Measurements from ENCODE around the gene SLC51B. TPM values are rescaled to one million over a fixed set of nuclear protein-coding genes. Genes with fewer than 3 reads are reported as not detected.

The SLC51B gene
- total RNA-seq, 1 donor from 2014 or later, result not detected

GRCh38 chr15:65048241-65048640 is 3.1 kb downstream of the SLC51B start:
- intact Hi-C loops (cut with micrococcal nuclease), result loop anchor here (2.0 kb wide), 2 partner anchors 19 to 1339 kb away; partner anchors contain the start of genes MAP2K1 and MTFMT
- DNase-seq (ENCODE audit: low spot score), result no peak
- Mint-ChIP-seq H3K36me3 (ENCODE audit: low read depth) (no peaks in the 10 kb centered on the region), H3K4me1 (ENCODE audit: low read depth) (peaks cover 15% of the 10 kb centered on the region), H3K27ac (no peak overlapping the region), H3K9me3 (no peaks in the 10 kb centered on the region), H3K27me3 (ENCODE audit: insufficient read depth) (peaks cover 2% of the 10 kb centered on the region), H3K4me3 (no peak overlapping the region)

GRCh38 chr15:65049418-65049840 is 4.2 kb downstream of the SLC51B start:
- intact Hi-C loops (cut with micrococcal nuclease), result loop anchor here (1.0 to 2.0 kb wide), 3 partner anchors 21 to 1337 kb away; partner anchors contain the start of genes MAP2K1, MTFMT and RNU5A-1
- Mint-ChIP-seq H3K27me3 (ENCODE audit: insufficient read depth) (peaks cover 2% of the 10 kb centered on the region), H3K27ac (peak overlapping the region; percentile 36), H3K9me3 (no peaks in the 10 kb centered on the region), H3K4me3 (peak overlapping the region; percentile 57), H3K4me1 (ENCODE audit: low read depth) (peaks cover 15% of the 10 kb centered on the region), H3K36me3 (ENCODE audit: low read depth) (no peaks in the 10 kb centered on the region)
- peak; percentile 84 for DNase-seq (ENCODE audit: low spot score)

GRCh38 chr15:65050270-65050669 is 5.1 kb downstream of the SLC51B start:
- no peaks in the 10 kb centered on the region for H3K9me3 Mint-ChIP-seq
- H3K36me3 Mint-ChIP-seq (ENCODE audit: low read depth), result no peaks in the 10 kb centered on the region
- no peak overlapping the region for H3K4me3 Mint-ChIP-seq
- intact Hi-C loops (cut with micrococcal nuclease), result no loop called here
- no peak overlapping the region for H3K27ac Mint-ChIP-seq
- no peak for DNase-seq (ENCODE audit: low spot score)
- peaks cover 15% of the 10 kb centered on the region for H3K4me1 Mint-ChIP-seq (ENCODE audit: low read depth)
- H3K27me3 Mint-ChIP-seq (ENCODE audit: insufficient read depth), result peaks cover 2% of the 10 kb centered on the region

GRCh38 chr15:65051266-65051665 is 6.1 kb downstream of the SLC51B start:
- peaks cover 20% of the 10 kb centered on the region for H3K4me1 Mint-ChIP-seq (ENCODE audit: low read depth)
- intact Hi-C loops (cut with micrococcal nuclease), result no loop called here
- H3K36me3 Mint-ChIP-seq (ENCODE audit: low read depth), result no peaks in the 10 kb centered on the region
- peaks cover 2% of the 10 kb centered on the region for H3K27me3 Mint-ChIP-seq (ENCODE audit: insufficient read depth)
- no peak overlapping the region for H3K27ac Mint-ChIP-seq
- no peak for DNase-seq (ENCODE audit: low spot score)
- H3K9me3 Mint-ChIP-seq, result no peaks in the 10 kb centered on the region
- no peak overlapping the region for H3K4me3 Mint-ChIP-seq

GRCh38 chr15:65052956-65053355 is 7.8 kb downstream of the SLC51B start:
- no peak for DNase-seq (ENCODE audit: low spot score)
- Mint-ChIP-seq H3K36me3 (ENCODE audit: low read depth) (no peaks in the 10 kb centered on the region), H3K27me3 (ENCODE audit: insufficient read depth) (peaks cover 2% of the 10 kb centered on the region), H3K4me1 (ENCODE audit: low read depth) (peaks cover 20% of the 10 kb centered on the region), H3K9me3 (no peaks in the 10 kb centered on the region), H3K4me3 (no peak overlapping the region), H3K27ac (no peak overlapping the region)
- intact Hi-C loops (cut with micrococcal nuclease), result loop anchor here (1.0 kb wide), 1 partner anchor 218 kb away; no protein-coding TSS in a partner anchor

- Mint-ChIP-seq H3K4me1 (ENCODE audit: low read depth) (peaks cover 14% of the 10 kb centered on the region), H3K36me3 (ENCODE audit: low read depth) (no peaks in the 10 kb centered on the region), H3K27ac (no peak overlapping the region), H3K27me3 (ENCODE audit: insufficient read depth) (no peaks in the 10 kb centered on the region), H3K9me3 (no peaks in the 10 kb centered on the region), H3K4me3 (no peak overlapping the region)
- intact Hi-C loops (cut with micrococcal nuclease), result loop anchor here (1.0 to 2.0 kb wide), 4 partner anchors 24 to 331 kb away; no protein-coding TSS in a partner anchor
- DNase-seq (ENCODE audit: low spot score), result peak; percentile 21
These were observed 9.4 kb downstream of the SLC51B start for GRCh38 chr15:65054333-65055200.

- H3K36me3 Mint-ChIP-seq (ENCODE audit: low read depth), result no peaks in the 10 kb centered on the region
- no peaks in the 10 kb centered on the region for H3K27me3 Mint-ChIP-seq (ENCODE audit: insufficient read depth)
- intact Hi-C loops (cut with micrococcal nuclease), result loop anchor here (2.0 kb wide), 1 partner anchor 23 kb away; no protein-coding TSS in a partner anchor
- H3K4me1 Mint-ChIP-seq (ENCODE audit: low read depth), result peaks cover 7% of the 10 kb centered on the region
- no peak overlapping the region for H3K4me3 Mint-ChIP-seq
- no peaks in the 10 kb centered on the region for H3K9me3 Mint-ChIP-seq
- H3K27ac Mint-ChIP-seq, result no peak overlapping the region
- DNase-seq (ENCODE audit: low spot score), result no peak
These were observed 10.1 kb downstream of the SLC51B start for GRCh38 chr15:65055201-65055870.

- Mint-ChIP-seq H3K36me3 (ENCODE audit: low read depth) (no peaks in the 10 kb centered on the region), H3K9me3 (no peaks in the 10 kb centered on the region), H3K27me3 (ENCODE audit: insufficient read depth) (peaks cover 1% of the 10 kb centered on the region), H3K4me3 (no peak overlapping the region), H3K27ac (no peak overlapping the region), H3K4me1 (ENCODE audit: low read depth) (peaks cover 5% of the 10 kb centered on the region)
- intact Hi-C loops (cut with micrococcal nuclease), result no loop called here
- DNase-seq (ENCODE audit: low spot score), result no peak
These were observed 10.9 kb downstream of the SLC51B start for GRCh38 chr15:65056106-65056505.

GRCh38 chr15:65056868-65057548 is 11.8 kb downstream of the SLC51B start:
- intact Hi-C loops (cut with micrococcal nuclease), result no loop called here
- Mint-ChIP-seq H3K9me3 (no peaks in the 10 kb centered on the region), H3K27me3 (ENCODE audit: insufficient read depth) (peaks cover 1% of the 10 kb centered on the region), H3K4me1 (ENCODE audit: low read depth) (peaks cover 5% of the 10 kb centered on the region), H3K27ac (no peak overlapping the region), H3K4me3 (no peak overlapping the region), H3K36me3 (ENCODE audit: low read depth) (no peaks in the 10 kb centered on the region)
- no peak for DNase-seq (ENCODE audit: low spot score)

GRCh38 chr15:65057549-65057940 is 12.4 kb downstream of the SLC51B start:
- intact Hi-C loops (cut with micrococcal nuclease), result no loop called here
- Mint-ChIP-seq H3K27ac (no peak overlapping the region), H3K27me3 (ENCODE audit: insufficient read depth) (peaks cover 1% of the 10 kb centered on the region), H3K36me3 (ENCODE audit: low read depth) (no peaks in the 10 kb centered on the region), H3K4me3 (no peak overlapping the region), H3K4me1 (ENCODE audit: low read depth) (peaks cover 5% of the 10 kb centered on the region), H3K9me3 (no peaks in the 10 kb centered on the region)
- DNase-seq (ENCODE audit: low spot score), result no peak

- no peak for DNase-seq (ENCODE audit: low spot score)
- intact Hi-C loops (cut with micrococcal nuclease), result no loop called here
- no peaks in the 10 kb centered on the region for H3K9me3 Mint-ChIP-seq
- H3K4me3 Mint-ChIP-seq, result no peak overlapping the region
- peaks cover 6% of the 10 kb centered on the region for H3K27me3 Mint-ChIP-seq (ENCODE audit: insufficient read depth)
- no peaks in the 10 kb centered on the region for H3K36me3 Mint-ChIP-seq (ENCODE audit: low read depth)
- peaks cover 5% of the 10 kb centered on the region for H3K4me1 Mint-ChIP-seq (ENCODE audit: low read depth)
- H3K27ac Mint-ChIP-seq, result no peak overlapping the region
These were observed 13.5 kb downstream of the SLC51B start for GRCh38 chr15:65058394-65059368.

GRCh38 chr15:65059369-65059750 is 14.2 kb downstream of the SLC51B start:
- Mint-ChIP-seq H3K36me3 (ENCODE audit: low read depth) (no peaks in the 10 kb centered on the region), H3K27ac (no peak overlapping the region), H3K27me3 (ENCODE audit: insufficient read depth) (peaks cover 6% of the 10 kb centered on the region), H3K4me3 (no peak overlapping the region), H3K9me3 (no peaks in the 10 kb centered on the region), H3K4me1 (ENCODE audit: low read depth) (peaks cover 5% of the 10 kb centered on the region)
- no peak for DNase-seq (ENCODE audit: low spot score)
- intact Hi-C loops (cut with micrococcal nuclease), result no loop called here
